GM21825 (cell line): ENCODE data around the gene MRPS5.
"Not testable (repeated sequence)": the region's sequence is repeated elsewhere in the genome, so short reads cannot be mapped to it uniquely, and the experiment has no call there.

Experiments
- ATAC-seq: cut with Tn5 transposase; IDR thresholded peaks from one replicate; pipeline ENCODE4 v1.9.1; 2021; ENCODE audit warnings: mild to moderate bottlenecking, moderate library complexity; ENCODE audit not compliant: unreplicated experiment

The MRPS5 gene

GRCh38 chr2:95121407-95122196 is at the start of gene MRPS5:
TSS of gene MRPS5 (minus strand) at chr2:95121808. CDS start at chr2:95121791, 17 bp downstream.
- ATAC-seq, result peak; percentile 96

- ATAC-seq, result peak; percentile 5
Measured at GRCh38 chr2:95166065-95166763, 44.6 kb upstream of the MRPS5 start.

GRCh38 chr2:95165371-95166064 is 43.9 kb upstream of the MRPS5 start, which contains the start of gene ZNF2:
TSS of gene ZNF2 (plus strand) at chr2:95165809. CDS start at chr2:95176227, 10,418 bp downstream.
- peak; percentile 90 for ATAC-seq

- no peak for ATAC-seq
Measured at GRCh38 chr2:95165030-95165370, 43.4 kb upstream of the MRPS5 start.

GRCh38 chr2:95159690-95160449 is 38.3 kb upstream of the MRPS5 start, which contains the start of gene ZNF514:
TSS of gene ZNF514 (minus strand) at chr2:95159848. CDS start at chr2:95153253, 6,595 bp downstream.
- peak; percentile 85 for ATAC-seq

- peak; percentile 38 for ATAC-seq
Measured at GRCh38 chr2:95158891-95159619, 37.4 kb upstream of the MRPS5 start.

- ATAC-seq, result no peak
Measured at GRCh38 chr2:95158441-95158840, 36.8 kb upstream of the MRPS5 start.

GRCh38 chr2:95149397-95149984 is 27.9 kb upstream of the MRPS5 start:
- ATAC-seq, result no peak

GRCh38 chr2:95143838-95144237 is 22.2 kb upstream of the MRPS5 start:
- ATAC-seq, result no peak

- ATAC-seq, result no peak
Measured at GRCh38 chr2:95138702-95139101, 17.1 kb upstream of the MRPS5 start.

- no peak for ATAC-seq
Measured at GRCh38 chr2:95122197-95122551, 566 bp upstream of the MRPS5 start.

GRCh38 chr2:95121093-95121406 is 558 bp downstream of the MRPS5 start:
- ATAC-seq, result peak; percentile 2

GRCh38 chr2:95115418-95115817 is 6.2 kb downstream of the MRPS5 start:
- ATAC-seq, result peak; percentile 92

- no peak for ATAC-seq
Measured at GRCh38 chr2:95113464-95113863, 8.1 kb downstream of the MRPS5 start.

GRCh38 chr2:95110395-95110794 is 11.2 kb downstream of the MRPS5 start:
- no peak for ATAC-seq

- no peak for ATAC-seq
Measured at GRCh38 chr2:95109260-95109659, 12.3 kb downstream of the MRPS5 start.

- no peak for ATAC-seq
Measured at GRCh38 chr2:95106081-95106480, 15.5 kb downstream of the MRPS5 start.

GRCh38 chr2:95104606-95105005 is 17.0 kb downstream of the MRPS5 start:
- no peak for ATAC-seq

- ATAC-seq, result no peak
Measured at GRCh38 chr2:95099910-95100309, 21.7 kb downstream of the MRPS5 start.

- ATAC-seq, result not testable (repeated sequence)
Measured at GRCh38 chr2:95098273-95098672, 23.3 kb downstream of the MRPS5 start.
